Adrenal gland (tissue), 12 donors: ENCODE results near the gene MYO1B. TPM values are rescaled to one million over a fixed set of nuclear protein-coding genes. Genes with fewer than 3 reads are reported as not detected.

Experiments
- DNase-seq, 7 donors: peaks; one replicate each; pipeline ENCODE4 v3.0.0-alpha.2; 2019 to 2020
- H3K27ac ChIP-seq, 5 donors: fragments of 200-600 bp; sonication (generic) in 4 of 5; 1 replicate in 3 of 5; 2 replicates in 2 of 5; pipeline versions ENCODE4 v1.5.1 to v1.8.0; 2016 to 2020; ENCODE audit warnings: mild to moderate bottlenecking in 1 of 5
- H3K27me3 ChIP-seq: fragments of 200-600 bp; 2 replicates; pipeline ENCODE4 v1.8.0; 2021
- H3K36me3 ChIP-seq, 2 donors: fragments of 200-600 bp; replicated peaks in 1 of 2; 1 replicate in 1 of 2; 2 replicates in 1 of 2; pipeline versions ENCODE4 v1.5.1 to v1.8.0; 2018 to 2022
- H3K4me1 ChIP-seq, 2 donors: fragments of 200-600 bp; replicated peaks in 1 of 2; 1 replicate in 1 of 2; 2 replicates in 1 of 2; pipeline versions ENCODE4 v1.5.1 to v1.8.0; 2018 to 2021
- H3K4me3 ChIP-seq, 4 donors: fragments of 200-600 bp; sonication (generic) in 3 of 4; one replicate each; pipeline ENCODE4 v1.5.1; 2016 to 2018
- H3K9me3 ChIP-seq, 3 donors: fragments of 200-600 bp; sonication (generic) in 1 of 3; replicated peaks in 1 of 3; 1 replicate in 2 of 3; 2 replicates in 1 of 3; pipeline versions ENCODE4 v1.5.1 to v1.8.0; 2016 to 2021
- POLR2A ChIP-seq, 2 donors: fragments of 450-650 bp; IDR thresholded peaks; one replicate each; pipeline ENCODE4 v1.6.1; 2017; ENCODE audit warnings: antibody characterized with exemption in 2 of 2, mild to moderate bottlenecking in 2 of 2, moderate library complexity in 1 of 2
- WGBS, 4 donors: extraction: QIAGEN DNeasy Blood & Tissue Kit in 2 of 4; methylation state at CpG; one replicate each; pipeline versions ENCODE4 v1.1.5 to v1.1.7; 2013 to 2017; 5-methylcytosine and 5-hydroxymethylcytosine counted together
- intact Hi-C, 2 donors: fragments of 100-400 bp; cut with DNase I; formaldehyde crosslinking; loops; one replicate each; pipeline versions ENCODE4 v1.14.1 to v1.15.0; 2022 to 2023
- polyA plus RNA-seq, 3 donors: library from polyadenylated mRNA; stranded (reverse); fragments of 200-250 nt in 2 of 3; fragments of 350-450 nt in 1 of 3; fragmentation: Illumina TruSeq in 1 of 3; extraction: RNeasy Lipid Tissue Mini Kit (QIAGEN cat#74804) in 1 of 3; gene quantifications; one replicate each; pipeline ENCODE4 v1.2.3, GENCODE V29; 2013 to 2014
- total RNA-seq, 9 donors: library from RNA; depleted of rRNA in 4 of 9; stranded (reverse); fragments of >200 nt in 4 of 9; fragments of 120-200 nt in 1 of 9; fragmentation: NEBNext Ultra II Directional in 1 of 9; extraction: Animal tissue kit (Norgen Biotek cat#: 25700) in 1 of 9; gene quantifications; one replicate each; pipeline versions ENCODE4 v1.1.0 to v1.2.4, GENCODE V29; 2013 to 2023
- TF ChIP-seq, protein P1 (sequence below), 6 experiments: fragments of 450-650 bp in 4 of 6; fragments of 200-600 bp in 2 of 6; sonication (generic) in 1 of 6; IDR thresholded peaks; 1 replicate in 5 of 6; 2 replicates in 1 of 6; pipeline versions ENCODE4 v1.5.1 to v1.8.0; 2016 to 2021; ENCODE audit warnings: antibody characterized with exemption in 6 of 6, mild to moderate bottlenecking in 2 of 6, moderate library complexity in 1 of 6
- donor health status: healthy with polysubstance abuse.
- donor health status: Bipolar disorder and iron deficiency.
- donor health status: DM: yes; HTN: yes; CAD: no.
- donor health status: DM: no; HTN: no; CAD: no.
- donor health status: DM: no; HTN: no; CAD: no.
- donor health status: DM: yes; HTN: yes; CAD: no.

MYO1B gene
- total and polyA plus RNA-seq, 12 donors = 6.9 to 24.0 (median 14.0) TPM

DNA sequence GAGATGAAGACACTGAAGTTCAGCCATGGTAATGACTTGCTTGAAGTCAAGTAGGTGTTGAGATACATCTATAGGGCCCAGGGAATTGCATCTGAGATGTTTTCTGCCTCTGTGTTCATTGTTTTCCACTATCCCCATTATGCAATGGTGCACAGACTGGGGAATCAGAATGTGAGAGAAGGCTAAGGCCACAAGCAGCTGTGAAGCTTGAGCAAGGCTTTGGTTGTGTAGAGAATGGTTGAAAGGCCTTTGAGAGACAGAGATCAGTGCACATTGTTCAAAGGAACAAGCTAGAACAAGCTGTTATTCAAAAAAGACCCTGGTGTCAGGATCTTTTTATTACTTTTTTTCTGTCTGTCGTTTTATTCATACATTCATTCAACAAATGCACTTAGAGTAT lies 82.3 kb downstream of the MYO1B start:
- Histone ChIP-seq H3K36me3 (no peaks in the 10 kb centered on the region), H3K4me1 (peaks cover 0 to 3% of the 10 kb centered on the region in 2 donors), H3K9me3 (no peaks in the 10 kb centered on the region), H3K27me3 (no peaks in the 10 kb centered on the region), H3K27ac (no peak overlapping the region), H3K4me3 (no peak overlapping the region)
- 66 to 85% (median 70%) methylated on average over 1 of the region's 1 CpG for WGBS, 4 donors
- intact Hi-C loops = no loop called here
- TF ChIP-seq, protein P1, sequence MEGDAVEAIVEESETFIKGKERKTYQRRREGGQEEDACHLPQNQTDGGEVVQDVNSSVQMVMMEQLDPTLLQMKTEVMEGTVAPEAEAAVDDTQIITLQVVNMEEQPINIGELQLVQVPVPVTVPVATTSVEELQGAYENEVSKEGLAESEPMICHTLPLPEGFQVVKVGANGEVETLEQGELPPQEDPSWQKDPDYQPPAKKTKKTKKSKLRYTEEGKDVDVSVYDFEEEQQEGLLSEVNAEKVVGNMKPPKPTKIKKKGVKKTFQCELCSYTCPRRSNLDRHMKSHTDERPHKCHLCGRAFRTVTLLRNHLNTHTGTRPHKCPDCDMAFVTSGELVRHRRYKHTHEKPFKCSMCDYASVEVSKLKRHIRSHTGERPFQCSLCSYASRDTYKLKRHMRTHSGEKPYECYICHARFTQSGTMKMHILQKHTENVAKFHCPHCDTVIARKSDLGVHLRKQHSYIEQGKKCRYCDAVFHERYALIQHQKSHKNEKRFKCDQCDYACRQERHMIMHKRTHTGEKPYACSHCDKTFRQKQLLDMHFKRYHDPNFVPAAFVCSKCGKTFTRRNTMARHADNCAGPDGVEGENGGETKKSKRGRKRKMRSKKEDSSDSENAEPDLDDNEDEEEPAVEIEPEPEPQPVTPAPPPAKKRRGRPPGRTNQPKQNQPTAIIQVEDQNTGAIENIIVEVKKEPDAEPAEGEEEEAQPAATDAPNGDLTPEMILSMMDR (IDR thresholded peaks at IDR 0.05) = no peak
- no peak for TF ChIP-seq POLR2A (IDR thresholded peaks at IDR 0.05)
- DNase-seq = no peak

DNA sequence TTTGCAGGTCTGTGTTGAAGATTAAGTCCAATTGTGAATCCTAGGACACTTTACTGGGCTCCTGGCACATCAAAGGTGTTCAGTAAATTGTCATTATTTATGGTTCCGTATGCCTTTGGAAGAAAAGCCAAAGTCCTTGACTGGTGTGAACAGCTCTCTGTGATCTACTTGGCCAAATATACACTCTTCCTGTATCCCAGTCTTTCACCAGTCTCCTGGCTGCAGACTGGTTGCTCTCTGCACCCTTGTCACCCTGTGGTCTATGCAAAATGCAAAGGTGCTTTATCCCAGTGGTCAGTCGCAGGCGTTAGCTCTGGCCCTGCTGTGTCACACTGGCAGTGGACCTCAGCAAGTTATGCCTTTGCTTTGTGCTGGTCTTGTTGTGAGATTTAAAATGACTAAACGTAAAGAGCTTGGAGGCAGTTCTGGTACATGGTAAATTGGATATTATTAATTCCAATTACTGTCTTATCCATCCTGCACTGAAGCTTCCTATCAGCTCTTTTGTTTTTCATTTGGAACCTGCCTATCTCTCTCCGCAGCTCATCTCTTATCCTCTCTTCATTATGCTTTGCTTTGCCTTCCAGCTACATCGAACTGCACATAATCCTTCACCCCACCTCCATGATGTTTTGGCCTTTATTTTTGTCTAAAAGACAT lies 83.1 kb downstream of the MYO1B start:
- no peak overlapping the region for H3K27ac ChIP-seq
- no peaks in the 10 kb centered on the region for H3K9me3 ChIP-seq
- no peak for DNase-seq
- H3K36me3 ChIP-seq = no peaks in the 10 kb centered on the region
- WGBS, 4 donors = 75 to 88% (median 77%) methylated on average over 6 of the region's 6 CpGs
- H3K4me3 ChIP-seq = no peak overlapping the region
- intact Hi-C loops = no loop called here
- TF ChIP-seq, protein P1 (IDR thresholded peaks at IDR 0.05) = no peak
- no peak for TF ChIP-seq POLR2A (IDR thresholded peaks at IDR 0.05)
- no peaks in the 10 kb centered on the region for H3K27me3 ChIP-seq
- no peaks in the 10 kb centered on the region for H3K4me1 ChIP-seq

DNA sequence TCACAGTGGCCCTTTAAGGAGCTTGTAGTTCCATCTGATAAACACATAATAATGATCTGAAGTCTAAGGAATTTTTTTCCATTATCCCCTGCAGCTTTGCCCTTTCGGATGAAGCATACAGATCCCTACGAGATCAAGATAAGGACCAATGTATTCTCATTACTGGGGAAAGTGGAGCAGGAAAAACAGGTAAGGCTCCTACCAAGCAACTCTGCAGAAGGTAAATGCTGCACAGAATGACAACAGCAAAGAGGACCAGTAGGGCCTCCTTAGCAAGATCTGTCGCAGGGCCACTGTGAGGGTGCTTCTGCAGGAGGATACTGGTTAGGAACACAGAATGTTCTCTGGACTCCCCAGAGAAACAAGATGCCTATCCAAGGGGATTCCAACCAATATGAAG lies 84.6 kb downstream of the MYO1B start:
- intact Hi-C loops = no loop called here
- no peaks in the 10 kb centered on the region for H3K9me3 ChIP-seq
- no peak for TF ChIP-seq POLR2A (IDR thresholded peaks at IDR 0.05)
- TF ChIP-seq, protein P1 (IDR thresholded peaks at IDR 0.05) = no peak
- DNase-seq = no peak
- no peaks in the 10 kb centered on the region for H3K4me1 ChIP-seq
- no peaks in the 10 kb centered on the region for H3K27me3 ChIP-seq
- WGBS, 4 donors = 78 to 88% (median 84%) methylated on average over 3 of the region's 3 CpGs
- no peak overlapping the region for H3K4me3 ChIP-seq
- no peak overlapping the region for H3K27ac ChIP-seq
- no peaks in the 10 kb centered on the region for H3K36me3 ChIP-seq

DNA sequence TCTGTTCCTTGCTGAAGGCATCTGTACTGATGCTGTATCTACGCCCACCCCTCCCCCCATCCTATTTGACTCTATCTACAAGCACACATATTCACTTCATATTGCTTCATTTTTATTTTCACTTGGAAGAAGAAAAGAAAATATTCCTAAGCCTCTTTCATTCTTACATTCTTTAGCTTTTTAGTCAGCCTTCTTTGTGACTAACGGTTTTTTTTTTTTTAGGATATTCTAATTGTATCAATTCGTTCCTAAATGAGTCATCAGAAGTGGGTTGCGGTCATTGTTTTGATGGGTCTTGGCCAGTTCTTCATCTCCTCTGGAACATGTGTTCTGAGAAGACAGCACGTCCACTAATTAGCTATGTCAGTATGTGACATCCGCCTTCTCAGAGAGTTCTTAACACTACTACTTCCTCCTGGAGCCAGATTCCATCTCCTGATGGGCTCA lies 88.7 kb downstream of the MYO1B start:
- intact Hi-C loops = no loop called here
- no peaks in the 10 kb centered on the region for H3K36me3 ChIP-seq
- H3K4me3 ChIP-seq = no peak overlapping the region
- no peaks in the 10 kb centered on the region for H3K9me3 ChIP-seq
- 62 to 77% (median 68%) methylated on average over 6 of the region's 6 CpGs for WGBS, 4 donors
- no peak for DNase-seq
- H3K27ac ChIP-seq = no peak overlapping the region
- H3K4me1 ChIP-seq = no peaks in the 10 kb centered on the region
- no peaks in the 10 kb centered on the region for H3K27me3 ChIP-seq
- TF ChIP-seq, protein P1 (IDR thresholded peaks at IDR 0.05) = no peak
- no peak for TF ChIP-seq POLR2A (IDR thresholded peaks at IDR 0.05)
